Limb (tissue), 2 donors: ENCODE results near the gene PPP1R1C.
A peak's percentile ranks its signal among the peaks of the same experiment; 100 is the strongest.
"Not testable (repeated sequence)": the region's sequence is repeated elsewhere in the genome, so short reads cannot be mapped to it uniquely, and the experiment has no call there.

Experiments
- DNase-seq, 2 donors: peaks; one replicate each; pipeline ENCODE4 v3.0.0-alpha.2; 2016; ENCODE audit errors: extremely low spot score in 2 of 2

The PPP1R1C gene

GRCh38 chr2:182014284-182014683 lies 28.6 kb downstream of the PPP1R1C start:
- no peak for DNase-seq

DNA sequence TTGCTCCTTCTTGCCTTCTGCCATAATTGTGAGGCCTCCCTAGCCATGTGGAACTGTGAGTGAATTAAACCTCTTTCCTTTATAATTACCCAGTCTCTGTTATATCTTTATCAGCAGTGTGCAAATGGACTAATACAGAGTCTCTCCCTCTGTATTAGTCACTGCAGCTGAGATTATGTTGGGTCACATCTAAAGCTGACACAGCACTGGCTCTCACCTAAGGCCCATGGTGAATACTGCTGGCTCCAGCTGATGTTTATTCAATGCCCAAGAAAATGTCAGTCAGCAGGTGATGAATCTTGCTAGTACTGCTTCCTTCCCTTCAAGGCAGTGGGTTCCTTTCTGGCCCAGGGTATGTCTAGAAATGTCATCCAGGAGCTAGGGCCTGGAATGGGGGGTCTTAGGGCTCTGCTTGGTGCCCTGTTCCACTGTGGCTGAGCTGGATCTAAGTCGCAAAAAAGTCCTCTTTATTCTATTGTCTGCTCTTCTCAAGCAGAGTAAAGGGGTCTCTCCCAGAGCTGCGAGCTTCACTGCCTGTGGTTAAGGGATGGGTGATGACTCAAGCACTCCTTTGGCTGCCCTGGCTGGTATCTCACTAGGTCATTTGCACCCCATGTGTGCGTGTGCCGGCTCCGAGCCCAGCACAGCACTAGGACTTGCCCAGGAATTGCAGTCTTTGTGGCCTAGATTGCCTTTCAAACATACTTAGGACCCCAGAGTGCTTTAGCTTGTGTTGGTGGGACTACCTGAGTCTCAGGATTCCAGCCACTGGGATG lies 29.9 kb downstream of the PPP1R1C start:
- DNase-seq: no peak

- no peak for DNase-seq
Observed at GRCh38 chr2:182018218-182018617, 32.6 kb downstream of the PPP1R1C start.

- DNase-seq: no peak
Observed at GRCh38 chr2:182019731-182020130, 34.1 kb downstream of the PPP1R1C start.

DNA sequence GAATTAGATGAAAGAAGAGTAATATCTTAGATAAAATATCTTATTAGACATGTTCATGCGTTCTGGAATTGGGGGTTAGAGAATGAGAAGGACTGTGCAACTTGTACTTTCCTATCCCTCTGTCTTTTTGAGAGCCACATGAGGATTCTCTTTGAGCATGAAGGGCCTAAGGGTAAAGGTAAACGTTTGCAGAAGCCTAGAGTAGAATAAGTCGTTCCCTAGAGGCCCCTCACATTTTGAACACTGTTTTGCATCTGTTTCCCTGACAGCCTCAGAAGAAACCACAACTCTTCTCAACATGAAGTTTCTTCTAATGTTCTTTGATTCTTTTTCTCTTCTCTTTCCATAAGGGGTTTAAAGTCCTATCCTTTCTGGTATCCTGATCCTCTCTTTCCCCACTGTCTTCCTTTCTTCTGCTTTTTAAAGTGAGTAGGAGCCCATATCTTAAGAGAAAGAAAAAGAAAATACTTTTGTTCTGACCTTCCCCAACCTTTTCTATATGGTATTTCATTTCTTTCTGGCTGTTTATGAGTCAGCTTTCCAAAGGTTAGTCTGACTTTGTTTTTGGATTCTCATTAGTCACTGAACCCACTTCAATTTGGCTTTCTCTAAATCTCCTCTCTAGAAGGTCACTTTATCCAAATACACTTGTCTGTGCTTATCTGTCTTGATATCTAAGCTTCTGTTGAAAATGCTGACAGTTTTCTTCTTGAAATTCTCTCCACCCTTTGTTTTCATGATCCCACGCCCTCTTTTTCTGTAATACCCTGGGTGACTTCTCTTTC lies 34.8 kb downstream of the PPP1R1C start:
- DNase-seq: no peak

GRCh38 chr2:182023235-182023634 lies 37.6 kb downstream of the PPP1R1C start:
- no peak for DNase-seq

- DNase-seq: not testable (repeated sequence)
Observed at GRCh38 chr2:182030875-182031274, 45.2 kb downstream of the PPP1R1C start.

DNA sequence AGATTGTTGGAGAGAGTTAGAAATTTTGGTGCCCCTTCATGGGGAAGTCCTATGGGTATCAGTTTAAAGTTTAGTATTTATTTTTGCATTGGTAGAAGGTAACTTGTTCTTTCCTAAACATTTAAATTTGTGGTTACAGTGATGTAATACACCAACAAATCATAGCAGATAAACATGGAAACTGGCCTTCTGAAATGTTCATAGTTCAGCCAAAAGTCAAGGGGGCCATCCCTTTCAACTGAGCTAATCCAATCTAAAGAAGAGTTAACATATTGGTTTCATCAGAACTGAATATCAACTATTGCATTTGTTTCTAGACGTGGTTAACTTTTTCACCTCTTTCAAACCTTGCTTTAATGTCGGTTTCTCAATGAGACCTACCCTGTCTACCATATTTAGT lies 46.3 kb downstream of the PPP1R1C start:
- no peak for DNase-seq

- DNase-seq: no peak
Observed at GRCh38 chr2:182033449-182033848, 47.8 kb downstream of the PPP1R1C start.

DNA sequence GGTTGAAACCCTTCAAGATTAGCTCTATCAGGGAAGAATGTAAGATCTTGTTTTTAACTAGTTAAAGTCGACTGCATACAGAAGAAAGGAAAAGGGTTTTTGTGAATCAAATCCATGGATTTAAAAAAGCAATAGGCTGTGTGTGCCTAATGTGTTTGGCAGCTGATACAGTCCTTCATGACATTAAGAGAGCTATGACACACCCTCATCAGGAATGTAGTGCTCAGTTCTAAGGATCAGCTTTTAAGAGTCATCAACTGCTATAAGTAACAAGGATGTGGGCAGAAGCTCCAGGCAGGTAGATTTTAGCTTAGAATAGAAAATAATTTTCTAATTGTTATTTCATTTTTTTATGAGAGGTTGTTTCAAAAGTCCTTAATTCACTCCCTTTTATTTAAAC lies 52.9 kb downstream of the PPP1R1C start:
- peak in 1 of 2 donors; percentile 8 for DNase-seq

- no peak for DNase-seq
Observed at GRCh38 chr2:182043021-182043420, 57.4 kb downstream of the PPP1R1C start.

DNA sequence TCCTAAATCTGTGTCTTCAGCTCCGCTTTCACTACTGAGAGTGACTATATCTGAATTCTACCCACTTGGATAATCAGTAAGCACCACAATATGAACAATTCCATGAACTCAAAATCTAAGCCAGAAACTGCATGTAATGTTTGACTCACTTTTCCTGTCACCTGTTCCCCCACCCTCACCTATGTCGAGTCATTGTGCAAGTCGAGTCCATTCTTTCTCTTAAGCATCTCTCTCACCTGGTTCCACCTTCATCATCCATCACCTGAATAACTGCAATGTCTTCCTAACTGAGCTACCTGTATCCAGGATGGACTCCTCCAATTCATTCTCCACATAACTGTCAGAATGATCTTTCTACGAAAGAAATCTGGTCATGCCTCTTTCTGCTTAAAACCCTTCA lies 58.2 kb downstream of the PPP1R1C start:
- no peak for DNase-seq

DNA sequence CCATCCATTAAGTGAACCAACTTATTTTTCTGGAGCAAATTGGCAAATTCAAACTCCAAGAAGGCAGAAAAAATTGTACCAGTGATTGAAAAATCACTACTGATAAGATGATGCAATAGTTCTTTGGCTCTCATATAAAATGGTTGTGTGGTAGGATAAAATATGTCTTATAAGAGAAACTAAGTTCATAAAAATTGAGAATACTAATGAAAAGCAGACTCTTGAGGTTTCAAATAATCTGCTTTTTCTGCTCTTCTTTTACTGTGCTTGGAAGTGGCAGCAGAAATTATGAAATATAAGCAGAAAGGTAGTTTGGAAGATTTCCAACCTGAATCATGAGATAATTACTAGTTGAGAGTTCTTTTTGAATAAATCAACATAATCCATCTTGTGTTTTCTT lies 61.9 kb downstream of the PPP1R1C start:
- DNase-seq: no peak

GRCh38 chr2:182048088-182048487 lies 62.4 kb downstream of the PPP1R1C start:
- DNase-seq: no peak

DNA sequence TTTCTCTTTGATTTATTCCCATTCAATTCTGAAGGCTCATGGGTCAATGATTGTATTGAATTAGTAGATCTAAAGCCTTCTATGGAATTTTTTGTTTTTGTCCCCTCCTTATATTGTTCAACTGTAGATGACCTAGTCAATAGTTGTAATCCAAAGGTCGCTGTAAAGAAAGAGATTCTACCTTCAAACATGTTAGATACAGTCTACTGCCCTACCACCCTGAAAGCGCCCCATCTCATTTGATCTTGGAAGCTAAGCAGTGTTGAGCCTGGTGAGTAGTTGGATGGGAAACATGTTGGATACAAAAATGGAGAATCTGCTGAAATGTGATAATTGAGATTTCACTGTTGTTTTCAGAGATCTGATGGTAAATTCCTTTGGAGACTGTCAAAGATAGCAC lies 63.0 kb downstream of the PPP1R1C start:
- no peak for DNase-seq

DNA sequence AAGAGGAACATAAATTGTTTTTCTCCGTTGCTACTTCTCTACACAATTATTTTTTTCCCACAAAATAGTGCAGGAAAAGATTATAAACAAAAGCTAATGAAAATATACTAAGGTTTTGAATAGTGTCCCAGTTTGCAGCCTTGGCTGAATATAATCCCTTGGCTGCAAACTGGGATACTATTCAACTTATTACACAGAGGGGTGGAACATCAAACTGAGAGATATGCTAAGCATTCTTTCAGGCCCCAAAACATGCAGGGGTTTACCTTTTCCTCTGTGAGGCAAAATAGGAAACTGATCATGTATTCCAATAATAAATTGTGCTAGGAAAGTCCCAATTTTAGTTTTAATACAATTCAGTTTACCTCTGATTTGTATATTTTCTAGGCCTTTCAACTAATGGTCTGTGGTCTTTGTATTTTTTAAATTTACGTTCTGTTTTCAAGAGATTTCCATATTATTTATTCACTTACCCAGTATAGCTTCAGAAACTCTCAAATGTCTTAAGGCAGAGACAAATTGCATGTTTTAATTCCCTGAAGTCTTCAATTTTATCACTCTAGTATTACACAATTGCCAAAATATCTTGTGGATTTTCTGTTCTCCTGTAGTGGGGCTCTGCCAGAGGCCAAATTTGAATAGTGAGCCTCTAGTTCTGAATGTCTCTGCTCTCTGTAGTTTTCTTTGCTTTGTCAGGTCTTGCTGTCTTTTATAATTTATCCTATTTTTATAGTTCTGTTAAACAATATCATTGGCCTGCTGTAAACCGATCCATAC lies 63.9 kb downstream of the PPP1R1C start:
- no peak for DNase-seq

GRCh38 chr2:182050333-182051135 lies 64.9 kb downstream of the PPP1R1C start:
- DNase-seq: no peak

- DNase-seq: no peak
Observed at GRCh38 chr2:182055993-182056392, 70.3 kb downstream of the PPP1R1C start.

DNA sequence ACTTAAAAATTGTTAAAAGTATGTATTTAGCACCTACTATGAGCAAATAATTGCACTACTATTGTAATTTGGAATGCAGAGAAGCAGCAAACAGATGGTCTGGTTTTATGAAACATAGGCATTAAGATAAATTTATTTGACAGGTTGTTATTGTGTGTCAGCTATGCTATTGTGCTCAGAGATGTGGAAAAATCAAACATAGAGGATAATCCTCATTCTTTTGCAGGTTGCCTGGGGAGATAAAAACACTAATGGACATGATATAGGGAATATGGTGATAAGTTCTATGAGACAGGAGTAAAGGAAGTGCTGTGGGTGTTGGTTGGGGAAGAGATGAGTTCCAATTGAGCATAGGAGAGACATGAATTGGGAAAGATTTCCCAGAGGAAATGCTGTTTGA lies 71.3 kb downstream of the PPP1R1C start:
- DNase-seq: no peak

DNA sequence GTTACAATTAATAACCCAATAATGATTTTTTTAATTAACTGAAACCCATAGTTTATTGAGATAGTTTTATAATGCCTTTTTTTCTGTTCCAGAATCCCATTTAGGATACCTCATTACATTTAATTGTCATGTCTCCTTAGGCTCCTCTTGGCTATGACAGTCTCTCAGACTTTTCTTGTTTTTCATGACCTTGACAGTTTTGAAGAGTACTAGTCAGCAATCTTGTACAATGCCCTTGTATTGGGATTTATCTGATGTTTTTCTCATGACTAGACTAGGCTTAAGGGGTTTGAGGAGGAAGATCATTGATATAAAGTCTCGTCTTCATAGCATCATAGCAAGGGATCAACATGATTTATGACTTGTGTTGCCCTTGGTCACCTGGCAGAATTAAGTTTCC lies 72.4 kb downstream of the PPP1R1C start:
- DNase-seq: no peak

- no peak for DNase-seq
Observed at GRCh38 chr2:182061739-182062138, 76.1 kb downstream of the PPP1R1C start.
